Bone marrow (tissue), 2 donors: ENCODE data around the gene CELF4.

Source experiments
- DNase-seq, 2 donors: peaks; one replicate each; lab custom pipeline; 2025; lab: John Stamatoyannopoulos, UW

The CELF4 gene

GRCh38 chr18:37254973-37255372 is 310.6 kb downstream of the CELF4 start:
- DNase-seq, result no peak

GRCh38 chr18:37254236-37254754 is 311.3 kb downstream of the CELF4 start:
- DNase-seq, result no peak

- no peak for DNase-seq
Observed at GRCh38 chr18:37253394-37254235, 312.0 kb downstream of the CELF4 start.

- no peak for DNase-seq
Observed at GRCh38 chr18:37252854-37253393, 312.7 kb downstream of the CELF4 start.

GRCh38 chr18:37252342-37252741 is 313.3 kb downstream of the CELF4 start:
- no peak for DNase-seq

- no peak for DNase-seq
Observed at GRCh38 chr18:37251679-37252078, 313.9 kb downstream of the CELF4 start.

- DNase-seq, result no peak
Observed at GRCh38 chr18:37249895-37250618, 315.5 kb downstream of the CELF4 start.

- DNase-seq, result no peak
Observed at GRCh38 chr18:37249171-37249886, 316.3 kb downstream of the CELF4 start.

GRCh38 chr18:37248281-37248680 is 317.3 kb downstream of the CELF4 start:
- no peak for DNase-seq

- DNase-seq, result no peak
Observed at GRCh38 chr18:37247497-37248161, 318.0 kb downstream of the CELF4 start.

- no peak for DNase-seq
Observed at GRCh38 chr18:37246779-37247340, 318.7 kb downstream of the CELF4 start.

GRCh38 chr18:37244618-37245017 is 321.0 kb downstream of the CELF4 start:
- DNase-seq, result no peak

GRCh38 chr18:37243741-37244140 is 321.9 kb downstream of the CELF4 start:
- no peak for DNase-seq

- no peak for DNase-seq
Observed at GRCh38 chr18:37242826-37243560, 322.6 kb downstream of the CELF4 start.

- no peak for DNase-seq
Observed at GRCh38 chr18:37242091-37242490, 323.5 kb downstream of the CELF4 start.

GRCh38 chr18:37238282-37239108 is 327.1 kb downstream of the CELF4 start:
- DNase-seq, result no peak

GRCh38 chr18:37235583-37235982 is 330.0 kb downstream of the CELF4 start:
- DNase-seq, result no peak

- DNase-seq, result no peak
Observed at GRCh38 chr18:37231251-37231650, 334.3 kb downstream of the CELF4 start.

GRCh38 chr18:37230768-37231167 is 334.8 kb downstream of the CELF4 start:
- DNase-seq, result no peak

GRCh38 chr18:37225279-37225678 is 340.3 kb downstream of the CELF4 start:
- DNase-seq, result no peak
